ENCODE results near the gene AKAP12. TPM values are rescaled to one million over a fixed set of nuclear protein-coding genes. Genes with fewer than 3 reads are reported as not detected.

AKAP12 gene
- total and polyA plus RNA-seq, 7 donors = 2.5 to 13.1 (median 7.5) TPM

DNA sequence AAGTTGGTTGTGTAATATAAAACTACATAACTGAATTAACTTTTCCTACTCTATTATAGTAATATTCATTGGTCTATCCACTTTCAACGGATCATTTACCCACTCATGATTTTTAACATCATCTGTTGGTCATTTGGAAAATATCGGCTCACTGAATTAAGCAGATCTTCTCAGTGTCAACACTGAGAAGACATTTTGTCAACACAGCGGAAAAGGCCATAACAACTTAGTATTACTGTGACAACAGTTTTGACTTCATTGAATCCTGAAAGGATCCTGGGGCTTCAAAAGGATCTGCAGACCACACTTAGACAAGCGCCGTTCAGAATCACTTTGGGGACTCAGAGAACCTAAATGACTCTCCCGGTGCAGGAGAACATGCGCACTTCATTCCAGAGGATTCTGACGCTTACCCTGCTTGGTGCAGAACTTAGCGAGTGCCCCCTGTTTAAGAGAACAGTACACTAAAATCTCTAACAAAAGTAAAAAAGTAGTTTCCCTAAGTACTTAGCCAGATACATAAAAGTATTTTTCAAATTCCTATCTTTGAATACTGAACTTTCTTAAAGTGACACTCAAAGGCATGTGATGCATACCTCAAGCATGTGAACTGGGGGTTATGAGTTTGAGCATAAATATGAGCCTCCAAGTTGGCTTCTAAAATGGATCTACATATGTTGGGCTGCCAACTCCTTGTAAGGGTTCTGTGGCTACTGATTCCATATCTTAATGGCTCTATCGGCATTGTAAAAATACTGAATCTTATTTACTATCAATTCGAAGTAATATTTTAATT is 147.6 kb downstream of the AKAP12 start:
- no peak for DNase-seq
- ATAC-seq = no peak
- intact Hi-C loops (cut with DNase I) = no loop called here
- WGBS, 3 donors = 88 to 94% (median 94%) methylated on average over 11 of the region's 11 CpGs
- Histone ChIP-seq H3K27ac (peak overlapping the region; percentile 100), H3K4me1 (peaks cover 35% of the 10 kb centered on the region), H3K36me3 (ENCODE audit: insufficient read depth in 1 of 2, low read depth in 1 of 2) (peaks cover 0 to 15% of the 10 kb centered on the region in 2 donors), H3K4me3 (no peak overlapping the region), H3K27me3 (ENCODE audit: insufficient read depth in 3 of 3, low read length in 2 of 3) (no peaks in the 10 kb centered on the region), H3K9me3 (no peaks in the 10 kb centered on the region)
- no peak for TF ChIP-seq CTCF (IDR thresholded peaks at IDR 0.05)

- 90 to 100% (median 93%) methylated on average over 2 of the region's 2 CpGs for WGBS, 3 donors
- no peak for ATAC-seq
These were observed 148.5 kb downstream of the AKAP12 start for GRCh38 chr6:151388236-151388635.

DNA sequence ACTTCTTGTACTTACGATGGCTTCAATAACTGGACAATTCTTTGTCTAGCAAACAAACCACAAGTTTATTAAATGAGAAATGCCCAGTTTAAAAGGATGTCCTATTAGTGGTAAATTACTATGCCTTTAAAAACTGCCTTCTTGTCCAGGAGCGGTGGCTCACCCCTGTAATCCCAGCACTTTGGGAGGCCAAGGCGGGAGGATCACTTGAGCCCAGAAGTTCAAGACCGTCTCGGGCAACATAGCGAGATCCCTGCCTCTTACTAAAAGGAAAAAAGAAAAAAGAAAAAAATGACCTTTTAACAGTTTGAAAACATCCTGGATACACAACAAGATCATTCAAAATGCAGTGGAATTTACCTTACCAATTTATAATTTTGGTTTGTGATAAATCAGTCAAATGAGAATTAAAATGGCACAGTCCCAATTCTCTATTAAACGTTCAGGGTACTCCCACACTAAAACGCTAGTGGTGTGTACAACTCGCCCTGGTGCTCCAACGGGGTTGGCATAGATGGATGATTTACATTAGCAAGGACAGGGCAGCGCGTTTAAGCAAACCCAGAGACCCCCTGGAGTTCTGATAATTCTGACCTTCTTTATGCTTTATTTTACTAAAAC is 149.3 kb downstream of the AKAP12 start:
- no peak for ATAC-seq
- 25 to 30% (median 26%) methylated on average over 12 of the region's 12 CpGs for WGBS, 3 donors

More at GRCh38 chr6:151388236-151388635, 148.5 kb downstream of the AKAP12 start:
- DNase-seq = no peak
- H3K36me3 ChIP-seq (ENCODE audit: insufficient read depth in 1 of 2, low read depth in 1 of 2) = peaks cover 0 to 15% of the 10 kb centered on the region in 2 donors
- no peak for TF ChIP-seq CTCF (IDR thresholded peaks at IDR 0.05)
- peaks cover 43% of the 10 kb centered on the region for H3K4me1 ChIP-seq
- H3K4me3 ChIP-seq = no peak overlapping the region
- intact Hi-C loops (cut with DNase I) = no loop called here
- no peaks in the 10 kb centered on the region for H3K9me3 ChIP-seq
- no peaks in the 10 kb centered on the region for H3K27me3 ChIP-seq (ENCODE audit: insufficient read depth in 3 of 3, low read length in 2 of 3)
- H3K27ac ChIP-seq = peak overlapping the region; percentile 100

GRCh38 chr6:151389618-151390275 is 150.0 kb downstream of the AKAP12 start:
- Histone ChIP-seq H3K36me3 (ENCODE audit: insufficient read depth in 1 of 2, low read depth in 1 of 2) (peaks cover 0 to 8% of the 10 kb centered on the region in 2 donors), H3K27ac (peak overlapping the region; percentile 100), H3K27me3 (ENCODE audit: insufficient read depth in 3 of 3, low read length in 2 of 3) (no peaks in the 10 kb centered on the region), H3K9me3 (no peaks in the 10 kb centered on the region), H3K4me3 (peak overlapping the region; percentile 97), H3K4me1 (peaks cover 47% of the 10 kb centered on the region)
- no peak for TF ChIP-seq CTCF (IDR thresholded peaks at IDR 0.05)
- DNase-seq (peak; percentile 65 to 80), ATAC-seq (peak in 1 of 4 donors; percentile 23)
- intact Hi-C loops (cut with DNase I) = loop anchor here (2.0 to 5.0 kb wide), 2 partner anchors 63 kb away; partner anchors contain the start of gene RMND1 (in 2 of the 2)
- WGBS, 3 donors = 0 to 1% (median 0%) methylated on average over 52 to 54 of the region's 54 CpGs

More for the DNA sequence above, 149.3 kb downstream of the AKAP12 start:
- Histone ChIP-seq H3K27ac (peak overlapping the region; percentile 100), H3K4me3 (peak overlapping the region; percentile 97), H3K9me3 (no peaks in the 10 kb centered on the region), H3K36me3 (ENCODE audit: insufficient read depth in 1 of 2, low read depth in 1 of 2) (peaks cover 0 to 14% of the 10 kb centered on the region in 2 donors), H3K4me1 (peaks cover 51% of the 10 kb centered on the region), H3K27me3 (ENCODE audit: insufficient read depth in 3 of 3, low read length in 2 of 3) (no peaks in the 10 kb centered on the region)
- DNase-seq = no peak
- intact Hi-C loops (cut with DNase I) = no loop called here
- TF ChIP-seq CTCF (IDR thresholded peaks at IDR 0.05) = no peak
